Glutamatergic neuron (in vitro differentiated cells): ENCODE measurements around the gene C2CD4D. TPM values are rescaled to one million over a fixed set of nuclear protein-coding genes. Genes with fewer than 3 reads are reported as not detected.

ENCODE experiments used
- DNase-seq: peaks from one replicate; pipeline ENCODE4 v3.0.0; 2022
- H3K27ac Mint-ChIP-seq: one replicate; pipeline ENCODE4 v1.8.0; 2020; ENCODE audit warnings: mild to moderate bottlenecking, mixed read lengths, inconsistent platforms; ENCODE audit not compliant: unreplicated experiment
- H3K27me3 Mint-ChIP-seq: one replicate; pipeline ENCODE4 v1.8.0; 2020; ENCODE audit warnings: mild to moderate bottlenecking, moderate library complexity, mixed read lengths, inconsistent platforms; ENCODE audit not compliant: unreplicated experiment
- H3K36me3 Mint-ChIP-seq: one replicate; pipeline ENCODE4 v1.8.0; 2020; ENCODE audit warnings: mild to moderate bottlenecking, mixed read lengths, inconsistent platforms; ENCODE audit not compliant: unreplicated experiment
- H3K4me1 Mint-ChIP-seq: one replicate; pipeline ENCODE4 v1.8.0; 2020; ENCODE audit warnings: mild to moderate bottlenecking, low read depth, mixed read lengths, inconsistent platforms; ENCODE audit not compliant: unreplicated experiment
- H3K4me3 Mint-ChIP-seq: one replicate; pipeline ENCODE4 v1.8.0; 2020; ENCODE audit warnings: mild to moderate bottlenecking, mixed read lengths, inconsistent platforms; ENCODE audit not compliant: unreplicated experiment
- H3K9me3 Mint-ChIP-seq: one replicate; pipeline ENCODE4 v1.8.0; 2020; ENCODE audit warnings: mild to moderate bottlenecking, moderate library complexity, mixed read lengths, inconsistent platforms; ENCODE audit not compliant: unreplicated experiment
- CTCF ChIP-seq: fragments of 200-600 bp; sonication (generic); IDR thresholded peaks from one replicate; pipeline ENCODE4 v1.5.0; 2021; ENCODE audit not compliant: partially characterized antibody, unreplicated experiment
- total RNA-seq: library from RNA; stranded (reverse); fragmentation: NEBNext Ultra II Directional; extraction: Animal tissue kit (Norgen Biotek cat#: 25700); gene quantifications from one replicate; pipeline ENCODE4 v1.2.1, GENCODE V29; 2021; ENCODE audit not compliant: unreplicated experiment

Gene C2CD4D
- total RNA-seq, 1 donor from 2014 or later, result not detected

- peaks cover 4% of the 10 kb centered on the region for H3K4me1 Mint-ChIP-seq
- TF ChIP-seq CTCF, result no peak
- H3K27me3 Mint-ChIP-seq, result peaks cover 23% of the 10 kb centered on the region
- H3K36me3 Mint-ChIP-seq, result no peaks in the 10 kb centered on the region
- H3K9me3 Mint-ChIP-seq, result peaks cover 6% of the 10 kb centered on the region
- H3K4me3 Mint-ChIP-seq, result peak overlapping the region; percentile 63
- H3K27ac Mint-ChIP-seq, result no peak overlapping the region
- no peak for DNase-seq
Observed at GRCh38 chr1:151837197-151837596, 2.4 kb downstream of the C2CD4D start.

GRCh38 chr1:151835596-151835995, 4.0 kb downstream of the C2CD4D start:
- Mint-ChIP-seq H3K4me3 (no peak overlapping the region), H3K27ac (no peak overlapping the region), H3K27me3 (peaks cover 18% of the 10 kb centered on the region), H3K4me1 (peaks cover 4% of the 10 kb centered on the region), H3K36me3 (no peaks in the 10 kb centered on the region), H3K9me3 (peaks cover 9% of the 10 kb centered on the region)
- no peak for TF ChIP-seq CTCF
- DNase-seq, result no peak

GRCh38 chr1:151834239-151834638, 5.4 kb downstream of the C2CD4D start:
- H3K9me3 Mint-ChIP-seq, result peaks cover 9% of the 10 kb centered on the region
- DNase-seq, result no peak
- H3K27me3 Mint-ChIP-seq, result peaks cover 21% of the 10 kb centered on the region
- H3K27ac Mint-ChIP-seq, result no peak overlapping the region
- no peak for TF ChIP-seq CTCF
- no peak overlapping the region for H3K4me3 Mint-ChIP-seq
- peaks cover 8% of the 10 kb centered on the region for H3K4me1 Mint-ChIP-seq
- H3K36me3 Mint-ChIP-seq, result no peaks in the 10 kb centered on the region

GRCh38 chr1:151833172-151833900, 6.3 kb downstream of the C2CD4D start:
- no peak overlapping the region for H3K4me3 Mint-ChIP-seq
- H3K27me3 Mint-ChIP-seq, result peaks cover 20% of the 10 kb centered on the region
- no peak overlapping the region for H3K27ac Mint-ChIP-seq

More at GRCh38 chr1:151833172-151833900, 6.3 kb downstream of the C2CD4D start:
- TF ChIP-seq CTCF, result no peak
- H3K4me1 Mint-ChIP-seq, result peaks cover 11% of the 10 kb centered on the region
- peaks cover 9% of the 10 kb centered on the region for H3K9me3 Mint-ChIP-seq
- DNase-seq, result no peak
- no peaks in the 10 kb centered on the region for H3K36me3 Mint-ChIP-seq
